ENCODE results near the gene ZNF549. TPM values are rescaled to one million over a fixed set of nuclear protein-coding genes. Genes with fewer than 3 reads are reported as not detected.
A peak's percentile ranks its signal among the peaks of the same experiment; 100 is the strongest.

Gene ZNF549
- polyA plus RNA-seq, 5 donors, result 15.0 to 21.2 (median 20.1) TPM

DNA sequence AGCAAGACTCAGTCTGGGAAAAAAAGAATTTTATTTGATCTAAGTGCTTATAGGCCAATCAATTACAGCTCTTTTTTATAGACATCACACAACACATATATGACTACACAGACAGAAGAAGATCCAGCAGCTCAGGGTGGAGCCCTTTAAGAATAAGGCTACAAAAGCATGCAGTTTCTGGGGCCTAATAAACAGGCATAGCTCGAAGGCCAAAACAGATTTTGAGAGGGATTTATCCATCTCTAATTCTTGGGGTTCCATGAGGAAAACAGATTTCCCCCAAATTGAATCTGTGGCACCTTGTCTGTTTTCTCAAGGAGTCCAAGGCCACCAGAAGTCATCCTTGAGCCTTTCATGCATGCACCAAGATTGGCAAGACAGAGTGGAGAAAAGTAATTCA is 36.4 kb downstream of the ZNF549 start:
- DNase-seq, result no peak

DNA sequence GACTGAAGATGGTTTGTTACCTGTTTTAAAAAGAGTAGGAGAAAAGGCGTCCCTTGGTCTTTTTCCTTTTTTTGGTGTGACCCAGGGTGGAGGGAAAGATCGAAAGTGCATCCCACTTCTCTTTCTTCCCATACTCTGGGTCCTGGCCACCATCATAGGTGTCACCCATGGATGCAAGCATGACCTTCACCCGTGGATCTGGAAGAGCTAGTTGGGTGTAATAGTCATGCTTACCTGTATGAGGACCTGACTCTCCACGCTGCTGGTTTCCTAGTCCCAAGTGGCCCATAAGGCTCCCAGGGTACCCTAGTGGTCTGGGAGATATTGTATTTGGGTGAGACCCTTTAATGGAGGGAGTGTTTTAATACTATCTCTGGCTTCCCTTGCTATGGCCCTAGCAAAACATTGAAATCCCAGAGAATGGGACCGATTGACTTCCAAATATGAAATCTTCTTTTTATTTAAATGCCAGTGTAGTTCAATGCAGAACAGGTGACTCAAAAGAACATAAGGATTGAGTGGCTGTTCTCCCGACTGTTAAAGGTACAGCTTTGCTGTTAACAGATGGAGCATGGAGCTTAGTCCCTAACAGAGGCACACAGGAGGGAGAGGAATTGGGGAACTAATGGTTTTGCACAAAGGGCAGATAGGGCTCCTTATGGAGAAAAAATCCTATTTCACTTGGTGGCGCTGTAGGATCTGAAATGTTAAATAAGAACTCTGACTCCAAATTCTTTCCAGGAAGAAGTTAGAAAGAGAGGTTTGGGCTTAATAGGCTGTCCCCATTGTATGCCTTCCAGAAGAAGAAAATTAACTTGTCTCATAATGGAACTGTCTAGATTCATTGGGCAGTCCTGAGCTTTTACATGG is 39.5 kb downstream of the ZNF549 start:
- DNase-seq, result no peak

DNA sequence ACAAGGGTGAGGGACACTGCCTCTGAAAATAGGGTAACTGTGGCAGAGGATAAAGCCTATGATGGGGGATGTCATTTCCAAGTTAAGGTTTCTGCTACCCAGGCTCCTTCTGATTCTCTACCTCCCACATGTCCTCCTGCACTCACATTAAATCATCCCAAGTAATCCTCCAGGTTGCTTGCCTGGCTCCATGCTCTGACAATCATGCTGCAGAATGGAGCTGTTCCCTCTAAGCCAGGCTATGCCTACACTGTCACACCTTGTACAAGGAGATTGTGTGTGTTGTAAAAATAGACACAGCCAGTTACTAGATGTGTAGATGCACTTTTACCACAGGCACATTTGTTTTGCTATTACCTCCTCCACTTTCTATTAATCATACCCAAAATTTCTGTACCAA is 43.6 kb downstream of the ZNF549 start:
- DNase-seq, result no peak

DNA sequence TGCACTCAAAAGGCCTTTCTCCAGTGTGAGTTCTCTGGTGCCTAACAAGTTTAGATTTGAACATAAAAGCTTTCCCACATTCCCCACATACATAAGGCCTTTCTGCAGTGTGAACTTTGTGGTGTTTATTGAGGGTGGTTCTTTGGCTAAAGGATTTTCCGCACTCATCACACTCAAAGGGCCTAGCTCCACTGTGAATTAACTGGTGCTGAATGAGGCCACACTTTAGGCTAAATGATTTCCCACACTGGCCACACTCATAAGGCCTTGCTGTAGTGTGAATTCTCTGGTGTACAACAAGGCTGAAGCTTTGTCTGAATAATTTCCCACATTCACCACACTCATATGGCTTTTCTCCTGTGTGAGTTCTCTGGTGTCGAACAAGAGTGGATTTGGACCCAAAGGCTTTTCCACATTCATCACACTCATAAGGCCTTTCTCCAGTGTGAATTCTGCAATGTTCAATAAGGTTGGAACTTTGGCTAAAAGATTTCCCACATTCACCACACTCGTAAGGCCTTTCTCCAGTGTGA is 45.3 kb downstream of the ZNF549 start:
- DNase-seq, result no peak

DNA sequence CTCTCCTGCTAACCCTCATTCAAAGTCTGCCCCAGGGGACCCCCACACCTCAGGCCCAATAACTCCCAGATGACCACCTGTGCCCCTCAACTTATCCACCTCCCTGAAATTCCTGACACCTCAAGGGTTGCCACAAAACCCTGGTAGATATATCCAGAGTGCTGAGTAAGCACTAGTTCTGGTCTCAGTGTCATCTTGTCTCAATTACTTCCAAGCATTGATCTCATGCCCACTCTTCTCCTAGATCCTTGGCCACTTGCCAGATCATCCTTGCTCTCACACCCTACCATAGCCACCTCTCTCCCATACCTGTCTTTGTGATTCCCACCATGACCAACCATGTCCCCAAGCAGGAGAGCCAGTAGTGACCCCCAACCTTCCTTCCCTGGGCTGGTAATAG is 49.5 kb downstream of the ZNF549 start:
- no peak for DNase-seq

DNA sequence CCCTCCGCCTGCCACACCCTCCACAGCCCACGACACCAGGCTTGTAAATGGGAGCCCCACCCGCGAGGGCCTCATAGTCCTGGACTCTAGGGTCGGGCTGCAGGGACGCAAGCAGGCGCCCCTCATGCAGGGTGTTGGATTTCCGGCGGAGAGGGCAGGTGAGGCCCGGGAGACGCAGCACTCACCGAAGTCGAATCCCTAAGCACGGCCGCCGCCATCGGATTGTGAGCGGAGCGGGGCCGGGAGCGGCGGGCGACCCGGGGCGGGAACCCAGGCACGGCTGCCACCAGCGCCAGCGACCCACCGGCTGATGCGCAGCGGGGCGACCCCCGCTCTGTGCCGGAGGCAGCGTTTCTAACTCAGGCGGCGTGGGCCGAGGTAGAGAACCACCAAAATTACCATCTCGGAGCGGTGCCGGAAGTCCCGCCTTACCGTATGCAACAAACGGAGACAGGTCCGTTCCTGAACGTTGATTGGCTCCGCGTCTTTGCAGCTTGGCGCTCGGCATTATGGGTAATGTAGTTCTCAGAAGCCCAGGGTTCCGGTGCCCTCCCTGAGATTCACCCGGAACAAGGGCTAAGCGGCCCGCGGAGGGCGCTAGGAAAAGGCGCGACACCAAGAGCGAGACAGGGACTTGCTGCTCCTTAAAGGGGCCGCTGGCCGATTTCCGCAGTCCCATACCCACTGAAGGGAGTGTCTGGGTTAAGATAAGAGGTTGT is 51.5 kb downstream of the ZNF549 start, which contains the start of gene ZNF416:
ZNF416 (minus strand) TSS at position 425 of the 719 bp plus-strand sequence; CDS start at position 218, 207 bp downstream.
- peak; percentile 96 to 98 for DNase-seq

DNA sequence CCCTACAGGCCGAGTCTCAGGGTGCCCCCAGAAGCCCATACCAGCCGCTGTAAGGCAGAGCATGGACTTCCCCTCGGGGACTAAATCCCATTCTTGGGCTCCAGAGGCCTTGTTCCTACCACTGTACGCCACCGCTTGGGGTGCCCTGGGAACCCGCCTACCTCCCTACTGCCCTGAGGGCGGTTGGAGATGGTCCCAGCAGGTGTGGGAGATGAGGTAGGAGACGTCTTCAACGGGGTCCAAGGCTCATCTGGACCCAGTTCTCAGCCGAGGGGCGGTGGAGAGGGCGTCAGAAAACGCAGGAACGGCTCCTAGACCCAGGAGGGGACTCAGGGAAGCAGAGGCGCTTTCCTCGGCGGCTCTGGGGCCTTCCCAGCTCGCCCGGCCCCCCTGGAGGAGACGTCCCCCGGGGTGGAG is 56.0 kb downstream of the ZNF549 start:
- DNase-seq, result peak in 1 of 2 donors; percentile 4

DNA sequence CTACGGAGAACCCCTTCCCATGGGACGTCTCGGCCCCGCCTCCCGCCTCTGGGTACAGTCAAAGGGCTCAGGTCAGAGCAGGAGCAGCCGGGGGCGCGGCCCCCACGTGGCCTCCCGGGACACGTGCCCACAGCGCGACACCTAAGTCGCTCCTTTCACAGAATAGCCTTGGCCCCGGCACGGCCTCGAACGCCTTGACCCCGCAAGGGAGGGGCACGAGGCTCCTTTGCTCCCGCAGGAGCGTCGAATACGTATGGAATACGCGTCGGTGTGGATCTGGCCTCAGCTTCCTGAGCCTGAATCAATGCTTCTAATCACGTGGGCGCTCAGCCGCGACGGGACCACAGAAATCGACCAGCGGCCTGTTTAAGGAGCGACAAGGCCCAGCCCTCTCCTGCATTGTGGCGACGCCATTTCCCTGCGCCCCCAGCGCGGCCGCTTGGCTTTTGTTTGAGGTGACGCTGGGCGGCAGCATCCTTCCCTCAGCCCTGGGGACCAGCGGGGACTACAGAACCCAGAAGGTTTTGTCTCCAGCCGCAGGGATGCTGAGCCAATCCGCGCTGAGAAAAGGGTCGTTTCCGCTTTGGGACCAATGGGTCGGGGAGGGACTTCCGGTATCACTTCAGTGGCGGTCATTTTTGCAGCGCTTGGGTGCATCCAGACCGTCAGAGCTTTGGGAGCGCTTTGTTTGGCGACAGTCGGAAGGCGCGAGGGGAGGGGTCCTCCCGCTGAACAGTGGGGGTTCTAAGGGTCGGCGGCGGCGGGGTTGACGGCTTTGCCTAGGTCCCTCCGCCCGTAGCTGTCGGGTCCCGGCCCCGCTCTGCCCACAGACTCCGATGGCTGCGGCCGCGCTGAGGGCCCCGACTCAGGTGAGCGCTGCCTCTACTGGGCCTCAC is 56.6 kb downstream of the ZNF549 start, which contains the start of gene ZIK1:
ZIK1 (plus strand) TSS at position 625 of the 896 bp plus-strand sequence; CDS start at position 837, 212 bp downstream.
- peak; percentile 91 to 95 for DNase-seq

DNA sequence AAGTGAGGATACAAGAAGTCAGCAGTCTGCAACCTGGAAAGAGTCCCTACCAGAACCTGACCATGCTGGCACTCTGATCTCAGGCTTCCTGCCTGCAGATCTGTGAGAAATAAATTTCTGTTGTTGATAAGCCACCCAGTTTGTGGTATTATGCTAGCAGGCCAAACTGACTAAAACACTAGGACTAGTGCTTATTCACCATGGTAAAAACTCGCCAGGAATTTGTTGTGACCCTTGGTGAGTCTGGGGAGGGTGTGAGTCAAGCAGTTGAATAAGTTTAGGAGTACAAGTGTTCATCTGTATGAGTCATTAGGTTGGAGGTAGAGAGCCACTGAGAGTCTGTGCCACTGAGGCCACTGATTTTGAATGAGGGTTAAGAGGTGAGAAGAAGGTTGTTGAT is 60.4 kb downstream of the ZNF549 start:
- DNase-seq, result no peak

DNA sequence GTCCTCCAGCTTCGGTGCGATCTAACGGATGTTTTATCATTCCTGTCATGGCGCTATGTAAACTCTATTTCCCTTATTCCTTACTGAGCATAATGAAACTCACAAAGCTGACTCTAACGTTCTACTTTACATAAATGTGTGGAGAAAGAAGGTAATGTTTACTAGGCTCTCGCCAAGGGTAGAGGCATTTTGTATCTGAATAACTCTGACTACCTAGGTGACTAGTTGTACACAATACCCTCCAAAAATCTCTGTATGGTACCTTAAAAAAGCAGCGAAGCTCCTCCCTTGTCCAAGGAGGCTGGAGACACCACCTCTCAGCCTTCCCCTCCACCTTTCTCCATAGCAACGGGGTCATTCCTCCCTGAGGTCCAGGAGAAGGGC is 72.2 kb downstream of the ZNF549 start:
- DNase-seq, result no peak

DNA sequence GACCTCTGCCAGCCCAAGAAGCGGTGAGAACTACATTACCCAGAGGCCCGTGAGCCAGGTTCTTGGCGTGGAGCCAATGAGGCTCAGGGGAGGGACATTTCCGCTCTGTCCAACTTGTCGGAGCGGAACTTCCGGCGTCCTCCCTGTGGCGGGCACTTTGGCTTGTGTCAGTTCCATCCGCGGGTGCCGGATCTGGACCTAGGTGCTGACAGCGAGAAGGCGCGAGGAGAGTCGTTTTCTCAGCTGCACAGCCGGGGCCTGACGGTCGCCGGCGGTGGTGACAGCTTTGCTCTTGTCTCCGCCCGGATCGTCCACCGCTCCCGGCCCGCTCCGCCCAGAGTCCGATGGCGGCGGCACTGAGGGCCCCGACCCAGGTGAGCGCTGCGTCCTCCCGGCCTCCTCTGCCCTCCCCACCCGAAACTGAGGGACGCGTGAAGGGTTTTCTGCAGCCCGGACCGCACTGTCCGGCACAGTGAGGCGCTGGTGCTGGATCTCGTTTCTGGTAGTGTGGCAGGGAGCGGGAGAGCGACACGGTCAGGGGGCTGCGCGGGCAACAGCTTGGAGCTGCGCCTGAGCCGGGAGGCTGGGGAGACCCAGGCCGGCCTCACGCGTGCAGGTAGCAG is 72.7 kb downstream of the ZNF549 start, which contains the start of gene ZNF530:
ZNF530 (plus strand) TSS at position 125 of the 623 bp plus-strand sequence. CDS start 4,461 bp downstream, outside the sequence.
- DNase-seq, result peak; percentile 91 to 92

DNA sequence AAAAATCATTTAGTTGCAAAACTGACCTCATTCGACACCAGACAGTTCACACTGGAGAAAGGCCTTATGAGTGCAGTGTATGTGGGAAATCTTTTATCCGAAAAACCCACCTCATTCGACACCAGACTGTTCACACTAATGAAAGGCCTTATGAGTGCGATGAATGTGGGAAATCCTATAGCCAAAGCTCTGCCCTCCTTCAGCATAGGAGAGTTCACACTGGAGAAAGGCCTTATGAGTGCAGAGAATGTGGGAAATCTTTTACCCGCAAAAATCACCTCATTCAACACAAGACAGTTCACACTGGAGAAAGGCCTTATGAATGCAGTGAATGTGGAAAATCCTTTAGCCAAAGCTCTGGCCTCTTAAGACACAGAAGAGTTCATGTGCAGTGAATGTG is 79.8 kb downstream of the ZNF549 start:
- no peak for DNase-seq

Other genes with a start within 250 kb of the ZNF549 start
- gene ZNF460, start 246.9 kb upstream of the ZNF549 start, polyA plus RNA-seq (ENCODE audit: insufficient read depth in 1 of 5, insufficient read length in 5 of 5, low replicate concordance in 1 of 5), result 1 to 10 TPM; 1.8 to 5.5 (median 3.8) TPM
- gene ZNF543, start 206.9 kb upstream of the ZNF549 start, polyA plus RNA-seq (ENCODE audit: insufficient read depth in 1 of 5, insufficient read length in 5 of 5, low replicate concordance in 1 of 5), result 10 to 100 TPM in 3 of 5 donors, 1 to 10 TPM in 2; 7.2 to 11.6 (median 10.1) TPM
- 10 to 100 TPM; 12.5 to 21.0 (median 17.1) TPM for gene ZNF304, start 176.1 kb upstream of the ZNF549 start, polyA plus RNA-seq (ENCODE audit: insufficient read depth in 1 of 5, insufficient read length in 5 of 5, low replicate concordance in 1 of 5)
- gene TRAPPC2B, start 163.8 kb upstream of the ZNF549 start, polyA plus RNA-seq (ENCODE audit: insufficient read depth in 1 of 5, insufficient read length in 5 of 5, low replicate concordance in 1 of 5), result 10 to 100 TPM; 12.4 to 17.2 (median 14.5) TPM
- 10 to 100 TPM in 1 of 5 donors, 1 to 10 TPM in 4; 5.2 to 10.1 (median 6.6) TPM for gene ZNF547, start 163.8 kb upstream of the ZNF549 start, polyA plus RNA-seq (ENCODE audit: insufficient read depth in 1 of 5, insufficient read length in 5 of 5, low replicate concordance in 1 of 5)
- gene ZNF548, start 137.5 kb upstream of the ZNF549 start, polyA plus RNA-seq (ENCODE audit: insufficient read depth in 1 of 5, insufficient read length in 5 of 5, low replicate concordance in 1 of 5), result 10 to 100 TPM; 25.4 to 49.6 (median 37.1) TPM
- 10 to 100 TPM in 4 of 5 donors, 1 to 10 TPM in 1; 9.1 to 17.1 (median 15.8) TPM for gene ZNF17, start 116.2 kb upstream of the ZNF549 start, polyA plus RNA-seq (ENCODE audit: insufficient read depth in 1 of 5, insufficient read length in 5 of 5, low replicate concordance in 1 of 5)
- gene ZNF749, start 92.0 kb upstream of the ZNF549 start, polyA plus RNA-seq (ENCODE audit: insufficient read depth in 1 of 5, insufficient read length in 5 of 5, low replicate concordance in 1 of 5), result 10 to 100 TPM in 4 of 5 donors, 1 to 10 TPM in 1; 8.7 to 13.1 (median 11.9) TPM
- gene VN1R1, start 70.2 kb upstream of the ZNF549 start, polyA plus RNA-seq (ENCODE audit: insufficient read depth in 1 of 5, insufficient read length in 5 of 5, low replicate concordance in 1 of 5), result 1 to 10 TPM; 2.3 to 5.4 (median 4.5) TPM
- gene ZNF772, start 49.8 kb upstream of the ZNF549 start, polyA plus RNA-seq (ENCODE audit: insufficient read depth in 1 of 5, insufficient read length in 5 of 5, low replicate concordance in 1 of 5), result 10 to 100 TPM in 4 of 5 donors, 1 to 10 TPM in 1; 8.4 to 22.1 (median 19.2) TPM
- 10 to 100 TPM; 19.5 to 32.5 (median 22.7) TPM for gene ZNF419, start 39.6 kb upstream of the ZNF549 start, polyA plus RNA-seq (ENCODE audit: insufficient read depth in 1 of 5, insufficient read length in 5 of 5, low replicate concordance in 1 of 5)
- 10 to 100 TPM; 12.1 to 17.5 (median 16.5) TPM for gene ZNF773, start 27.4 kb upstream of the ZNF549 start, polyA plus RNA-seq (ENCODE audit: insufficient read depth in 1 of 5, insufficient read length in 5 of 5, low replicate concordance in 1 of 5)
- gene ZNF550, start 32.5 kb downstream of the ZNF549 start, polyA plus RNA-seq (ENCODE audit: insufficient read depth in 1 of 5, insufficient read length in 5 of 5, low replicate concordance in 1 of 5), result 10 to 100 TPM; 16.2 to 31.2 (median 23.6) TPM
- 1 to 10 TPM; 6.6 to 9.3 (median 8.2) TPM for gene ZNF416, start 51.6 kb downstream of the ZNF549 start, polyA plus RNA-seq (ENCODE audit: insufficient read depth in 1 of 5, insufficient read length in 5 of 5, low replicate concordance in 1 of 5)
- gene ZIK1, start 56.8 kb downstream of the ZNF549 start, polyA plus RNA-seq (ENCODE audit: insufficient read depth in 1 of 5, insufficient read length in 5 of 5, low replicate concordance in 1 of 5), result 10 to 100 TPM; 11.4 to 23.8 (median 17.6) TPM
- 1 to 10 TPM; 4.8 to 7.7 (median 6.0) TPM for gene ZNF530, start 72.5 kb downstream of the ZNF549 start, polyA plus RNA-seq (ENCODE audit: insufficient read depth in 1 of 5, insufficient read length in 5 of 5, low replicate concordance in 1 of 5)
- 10 to 100 TPM; 21.3 to 28.9 (median 26.7) TPM for gene ZNF134, start 86.9 kb downstream of the ZNF549 start, polyA plus RNA-seq (ENCODE audit: insufficient read depth in 1 of 5, insufficient read length in 5 of 5, low replicate concordance in 1 of 5)
- gene ZNF211, start 105.8 kb downstream of the ZNF549 start, polyA plus RNA-seq (ENCODE audit: insufficient read depth in 1 of 5, insufficient read length in 5 of 5, low replicate concordance in 1 of 5), result 10 to 100 TPM; 31.0 to 45.4 (median 42.8) TPM
- gene ZSCAN4, start 141.6 kb downstream of the ZNF549 start, polyA plus RNA-seq (ENCODE audit: insufficient read depth in 1 of 5, insufficient read length in 5 of 5, low replicate concordance in 1 of 5), result under 1 TPM; 0.13 to 0.18 (median 0.15) TPM
- gene ZNF551, start 154.6 kb downstream of the ZNF549 start, polyA plus RNA-seq (ENCODE audit: insufficient read depth in 1 of 5, insufficient read length in 5 of 5, low replicate concordance in 1 of 5), result 10 to 100 TPM; 12.9 to 22.0 (median 18.7) TPM
- gene ZNF154, start 181.8 kb downstream of the ZNF549 start, polyA plus RNA-seq (ENCODE audit: insufficient read depth in 1 of 5, insufficient read length in 5 of 5, low replicate concordance in 1 of 5), result 10 to 100 TPM; 27.8 to 50.7 (median 41.1) TPM
- 10 to 100 TPM; 17.5 to 25.8 (median 25.1) TPM for gene ZNF671, start 200.3 kb downstream of the ZNF549 start, polyA plus RNA-seq (ENCODE audit: insufficient read depth in 1 of 5, insufficient read length in 5 of 5, low replicate concordance in 1 of 5)
- 10 to 100 TPM; 25.0 to 44.2 (median 40.5) TPM for gene ZNF776, start 219.5 kb downstream of the ZNF549 start, polyA plus RNA-seq (ENCODE audit: insufficient read depth in 1 of 5, insufficient read length in 5 of 5, low replicate concordance in 1 of 5)
- 10 to 100 TPM; 21.5 to 33.9 (median 29.1) TPM for gene ZNF586, start 242.3 kb downstream of the ZNF549 start, polyA plus RNA-seq (ENCODE audit: insufficient read depth in 1 of 5, insufficient read length in 5 of 5, low replicate concordance in 1 of 5)

Measured in right lung (tissue), 5 donors.